Renal cortex interstitium (tissue), 11 donors: ENCODE results near the gene KRTAP26-1. TPM values are rescaled to one million over a fixed set of nuclear protein-coding genes. Genes with fewer than 3 reads are reported as not detected.

Experiments
- DNase-seq, 11 donors: peaks; one replicate each; pipeline ENCODE4 v3.0.0-alpha.2; 2013; ENCODE audit warnings: low read depth in 9 of 11, low spot score in 4 of 11; ENCODE audit errors: extremely low read depth in 1 of 11
- polyA plus RNA-seq, 3 donors: library from polyadenylated mRNA; unstranded; fragments of 120-200 nt; gene quantifications; one replicate each; pipeline ENCODE4 v1.2.1, GENCODE V29; 2013; ENCODE audit not compliant: insufficient read length in 3 of 3

The KRTAP26-1 gene
- polyA plus RNA-seq, 3 donors, result not detected

GRCh38 chr21:30305136-30305535, 15.0 kb downstream of the KRTAP26-1 start:
- DNase-seq, result no peak

GRCh38 chr21:30289215-30289614, 30.9 kb downstream of the KRTAP26-1 start, which contains the start of gene KRTAP25-1:
KRTAP25-1 (minus strand) TSS chr21:30289514; CDS start chr21:30289490, 24 bp downstream.
- DNase-seq, result no peak

DNA sequence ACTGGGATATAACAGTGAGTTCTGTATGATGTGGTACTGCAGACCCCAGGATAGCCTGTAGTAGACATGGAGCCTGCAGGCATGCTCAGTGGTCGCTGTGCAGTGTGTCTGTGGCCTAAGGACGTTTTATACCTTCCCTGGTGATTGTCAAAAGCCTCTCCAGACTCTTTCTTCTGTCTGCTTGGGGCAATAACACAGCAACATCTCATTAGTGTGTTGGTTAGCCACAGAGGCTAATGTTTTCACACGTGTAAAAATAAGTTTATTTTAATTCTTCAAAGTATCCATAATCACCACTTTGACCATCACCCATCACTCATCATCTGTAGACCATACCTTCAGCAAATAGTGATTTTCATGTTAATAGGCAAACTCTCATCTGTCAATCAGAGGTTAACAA, 37.3 kb downstream of the KRTAP26-1 start, which contains the start of gene KRTAP24-1:
TSS of gene KRTAP24-1 (minus strand) at position 101 of the 400 bp plus-strand sequence. CDS start at position 83, 18 bp downstream.
- no peak for DNase-seq

DNA sequence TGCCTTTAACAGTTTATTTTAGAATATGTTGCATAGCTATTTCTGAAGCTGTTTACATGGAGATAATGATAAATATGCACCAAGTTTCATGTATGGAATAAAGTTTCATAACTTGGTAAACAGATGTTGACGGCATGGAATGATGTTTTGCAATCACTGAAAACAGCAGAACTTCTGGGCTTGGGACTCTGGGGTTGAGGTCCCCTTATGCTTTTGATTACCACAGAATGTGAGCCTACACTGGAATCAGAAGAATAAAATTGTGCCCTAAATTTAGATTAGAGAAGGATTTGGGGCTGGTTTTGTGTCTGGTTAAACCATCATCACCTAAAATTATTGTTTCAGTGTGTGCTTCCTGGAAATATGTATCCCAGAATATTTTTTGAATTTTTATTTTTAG, 48.5 kb downstream of the KRTAP26-1 start:
- no peak for DNase-seq

DNA sequence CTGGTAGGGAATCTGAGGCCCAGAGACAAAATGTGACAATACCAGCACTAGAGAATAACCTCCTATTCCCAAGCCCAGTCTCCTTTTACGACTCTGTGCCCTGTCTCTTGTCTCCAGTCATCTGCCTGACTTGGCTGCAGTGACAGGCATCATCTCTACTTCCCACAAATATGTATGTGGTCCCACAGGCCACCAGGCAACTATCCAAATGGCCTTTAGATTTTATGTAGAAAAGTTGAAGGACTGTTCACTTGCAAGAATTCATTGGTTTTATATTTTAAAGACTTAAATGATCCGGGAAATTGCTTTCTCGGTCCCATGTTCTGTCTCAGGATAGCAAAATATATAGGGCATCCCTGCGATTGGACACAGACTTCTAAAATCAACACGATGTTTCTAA, 49.0 kb downstream of the KRTAP26-1 start:
- DNase-seq, result no peak

GRCh38 chr21:30269803-30270530, 50.1 kb downstream of the KRTAP26-1 start:
- no peak for DNase-seq

Other genes starting within 250 kb of the KRTAP26-1 start
- gene CLDN17, start 153.5 kb downstream of the KRTAP26-1 start, polyA plus RNA-seq, result not detected
- 10 to 100 TPM; 37.7 to 52.3 (median 46.3) TPM for gene CLDN8, start 104.2 kb downstream of the KRTAP26-1 start, polyA plus RNA-seq
- gene KRTAP24-1, start 37.4 kb downstream of the KRTAP26-1 start, polyA plus RNA-seq, result not detected
- gene KRTAP25-1, start 30.8 kb downstream of the KRTAP26-1 start, polyA plus RNA-seq, result not detected
- not detected for gene KRTAP27-1, start 17.4 kb upstream of the KRTAP26-1 start, polyA plus RNA-seq
- gene KRTAP23-1, start 28.3 kb upstream of the KRTAP26-1 start, polyA plus RNA-seq, result not detected
- not detected for gene KRTAP13-2, start 52.0 kb upstream of the KRTAP26-1 start, polyA plus RNA-seq
- gene KRTAP13-1, start 75.7 kb upstream of the KRTAP26-1 start, polyA plus RNA-seq, result not detected
- not detected for gene KRTAP13-3, start 105.6 kb upstream of the KRTAP26-1 start, polyA plus RNA-seq
- not detected for gene KRTAP13-4, start 109.9 kb upstream of the KRTAP26-1 start, polyA plus RNA-seq
- gene KRTAP15-1, start 120.0 kb upstream of the KRTAP26-1 start, polyA plus RNA-seq, result not detected
- gene KRTAP19-1, start 160.1 kb upstream of the KRTAP26-1 start, polyA plus RNA-seq, result not detected
- gene KRTAP19-2, start 167.1 kb upstream of the KRTAP26-1 start, polyA plus RNA-seq, result not detected
- not detected for gene KRTAP19-3, start 171.7 kb upstream of the KRTAP26-1 start, polyA plus RNA-seq
- gene KRTAP19-4, start 176.8 kb upstream of the KRTAP26-1 start, polyA plus RNA-seq, result not detected
- not detected for gene KRTAP19-5, start 181.8 kb upstream of the KRTAP26-1 start, polyA plus RNA-seq
- not detected for gene KRTAP19-6, start 221.5 kb upstream of the KRTAP26-1 start, polyA plus RNA-seq
- gene KRTAP19-7, start 241.0 kb upstream of the KRTAP26-1 start, polyA plus RNA-seq, result not detected